Stimulated activated CD8-positive, alpha-beta memory T cell treated with anti-CD3 and anti-CD28 coated beads, Interleukin-15, amount 100 ng/mL, for 1 hour (primary cell): Measurements from ENCODE around the gene GBP7.
"Not testable (repeated sequence)": the region's sequence is repeated elsewhere in the genome, so short reads cannot be mapped to it uniquely, and the experiment has no call there.

Experiments used
- DNase-seq: peaks from one replicate; pipeline ENCODE4 v3.0.0-alpha.2; 2020; ENCODE audit warnings: low read depth

GBP7 gene

GRCh38 chr1:89175601-89176256 is at the start of gene GBP7:
GBP7 (minus strand) TSS chr1:89176003; CDS start chr1:89171935, 4,068 bp downstream.
- DNase-seq: no peak

DNA sequence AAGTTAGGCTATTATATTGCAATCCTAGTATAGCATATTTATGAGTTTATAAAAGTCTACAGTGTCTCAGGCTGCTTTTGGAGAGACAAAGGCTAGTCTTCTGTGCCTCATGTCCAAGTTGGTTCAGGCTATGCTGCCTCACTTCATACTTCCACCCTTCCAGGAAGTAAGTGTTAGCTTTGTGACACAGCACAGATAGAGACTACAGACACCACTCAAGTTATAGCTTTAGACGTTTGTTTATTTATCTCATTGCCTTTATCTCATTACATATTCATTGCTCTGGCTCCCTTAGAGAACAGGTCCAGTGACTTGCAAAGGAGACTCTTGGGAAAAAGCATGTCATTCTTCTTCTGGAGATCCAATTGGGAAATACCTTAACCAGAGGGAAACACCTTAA is 45.5 kb upstream of the GBP7 start:
- no peak for DNase-seq

DNA sequence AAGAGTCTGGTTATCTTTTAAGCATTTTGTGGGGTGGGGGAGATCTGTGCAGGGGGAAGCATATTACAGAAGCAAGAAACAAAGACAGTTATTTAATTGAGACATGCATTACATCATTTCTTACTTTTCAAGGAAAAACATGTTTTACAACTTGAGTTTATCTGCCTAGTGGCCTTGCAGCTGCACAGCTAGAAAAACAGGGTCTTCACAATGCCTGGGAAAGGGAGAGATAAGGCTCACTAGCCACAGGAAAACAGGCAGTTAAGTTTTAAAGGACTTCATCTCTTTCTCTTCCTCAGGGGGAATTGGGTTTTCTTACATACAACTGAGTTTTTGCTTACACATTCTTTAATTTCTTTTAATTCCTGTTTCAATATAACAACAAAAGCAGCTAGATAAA is 44.0 kb upstream of the GBP7 start:
- DNase-seq: not testable (repeated sequence)

- DNase-seq: not testable (repeated sequence)
Measured at GRCh38 chr1:89218941-89219340, 43.1 kb upstream of the GBP7 start.

GRCh38 chr1:89213347-89213746 is 37.5 kb upstream of the GBP7 start:
- DNase-seq: no peak

DNA sequence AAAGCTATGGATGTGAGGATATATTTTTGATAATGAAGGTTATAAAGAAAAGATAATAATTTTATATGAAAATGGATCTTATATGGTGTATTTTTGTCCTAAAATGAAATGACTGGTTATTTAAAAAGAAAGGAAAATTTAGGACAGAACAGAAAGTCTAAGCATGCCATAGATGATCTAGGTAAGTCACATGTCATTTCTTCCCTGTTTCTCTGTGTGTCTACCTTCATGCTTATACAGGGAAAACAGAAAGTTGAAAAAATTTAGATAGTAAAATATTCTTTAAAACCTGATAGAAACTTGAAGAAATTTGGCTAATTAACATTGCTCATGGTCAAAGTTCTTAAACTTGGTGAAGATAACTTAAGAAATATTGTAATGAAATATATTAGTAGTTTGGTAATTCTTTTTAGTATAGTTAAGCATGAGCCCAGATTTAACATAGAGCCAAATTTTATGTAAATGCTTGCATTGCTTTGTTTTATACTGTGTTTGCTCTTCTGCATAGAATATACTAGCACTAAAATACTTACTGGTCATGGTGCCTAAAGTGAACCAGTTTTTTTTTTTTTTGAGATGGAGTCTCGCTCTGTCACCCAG is 35.3 kb upstream of the GBP7 start:
- no peak for DNase-seq

DNA sequence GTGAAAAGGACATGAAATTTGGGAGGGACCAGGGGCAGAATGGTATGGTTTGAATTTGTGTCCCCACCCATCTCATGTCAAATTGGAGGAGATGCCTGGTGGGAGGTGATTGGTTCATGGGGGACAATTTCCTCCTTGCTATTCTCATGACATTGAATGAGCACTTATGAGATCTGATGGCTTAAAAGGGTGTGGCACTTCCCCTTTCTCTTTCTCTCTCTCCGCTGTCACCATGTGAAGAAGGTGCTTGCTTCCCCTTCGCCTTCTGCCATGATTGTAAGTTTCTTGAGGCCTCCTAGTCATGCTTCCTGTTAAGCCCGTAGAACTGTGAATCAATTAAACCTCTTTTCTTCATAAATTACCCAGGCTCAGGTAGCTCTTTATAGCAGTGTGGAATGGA is 30.6 kb upstream of the GBP7 start:
- DNase-seq: no peak

- DNase-seq: no peak
Measured at GRCh38 chr1:89203166-89203565, 27.4 kb upstream of the GBP7 start.

DNA sequence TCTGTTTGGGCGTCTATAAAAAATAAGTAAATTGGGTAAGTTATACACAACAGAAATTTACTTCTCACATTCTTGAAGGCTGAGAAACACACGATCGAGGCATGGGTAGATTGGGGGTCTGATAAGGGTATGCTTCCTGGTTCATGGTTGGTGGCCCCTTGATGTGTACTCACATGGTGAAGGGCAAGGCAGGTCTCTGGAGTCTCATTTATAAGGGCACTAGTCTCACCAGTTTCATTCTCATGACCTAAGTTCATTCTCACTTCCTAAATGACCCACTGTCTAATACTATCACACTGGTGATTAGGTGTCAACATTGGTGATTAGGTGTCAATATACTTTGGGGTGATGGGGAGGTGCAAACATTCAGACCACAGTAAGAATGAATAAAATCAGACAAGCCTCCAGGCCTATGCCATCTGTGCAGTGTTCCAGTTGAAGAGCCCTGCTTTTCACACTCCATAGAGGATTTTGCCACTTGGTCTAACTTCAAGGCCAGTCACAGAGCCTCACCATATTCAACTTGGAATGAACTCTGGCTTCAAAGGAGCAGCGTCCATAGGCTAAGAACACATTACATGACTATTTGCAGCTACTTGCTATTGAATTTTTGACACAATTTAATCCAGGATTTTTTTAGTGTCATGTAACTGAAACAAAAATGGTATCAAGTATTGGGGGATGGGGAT is 25.4 kb upstream of the GBP7 start:
- no peak for DNase-seq

- no peak for DNase-seq
Measured at GRCh38 chr1:89200663-89201062, 24.9 kb upstream of the GBP7 start.

DNA sequence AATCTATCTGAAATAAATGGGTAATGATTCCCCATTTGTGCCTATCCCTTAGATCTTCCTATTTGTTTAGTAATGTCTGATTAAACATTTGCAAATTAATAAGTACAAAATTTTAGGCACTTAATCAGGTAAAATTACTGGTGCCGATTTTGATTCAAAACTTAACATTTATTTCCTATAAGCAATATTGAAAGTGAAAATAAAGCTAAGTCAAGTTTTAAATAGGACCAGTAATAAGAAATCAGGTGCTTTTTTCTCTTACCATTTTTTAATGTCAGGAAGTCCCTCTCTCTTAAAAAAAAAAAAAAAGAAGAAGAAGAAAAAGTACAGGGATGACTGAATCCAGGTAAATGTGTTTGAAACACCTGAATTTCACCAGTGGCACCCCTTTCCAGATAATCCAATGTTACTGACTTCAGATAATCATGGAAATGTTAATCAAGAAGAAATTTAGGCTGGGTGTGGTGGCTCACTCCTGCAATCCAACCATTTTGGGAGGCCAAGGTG is 23.8 kb upstream of the GBP7 start:
- DNase-seq: no peak

DNA sequence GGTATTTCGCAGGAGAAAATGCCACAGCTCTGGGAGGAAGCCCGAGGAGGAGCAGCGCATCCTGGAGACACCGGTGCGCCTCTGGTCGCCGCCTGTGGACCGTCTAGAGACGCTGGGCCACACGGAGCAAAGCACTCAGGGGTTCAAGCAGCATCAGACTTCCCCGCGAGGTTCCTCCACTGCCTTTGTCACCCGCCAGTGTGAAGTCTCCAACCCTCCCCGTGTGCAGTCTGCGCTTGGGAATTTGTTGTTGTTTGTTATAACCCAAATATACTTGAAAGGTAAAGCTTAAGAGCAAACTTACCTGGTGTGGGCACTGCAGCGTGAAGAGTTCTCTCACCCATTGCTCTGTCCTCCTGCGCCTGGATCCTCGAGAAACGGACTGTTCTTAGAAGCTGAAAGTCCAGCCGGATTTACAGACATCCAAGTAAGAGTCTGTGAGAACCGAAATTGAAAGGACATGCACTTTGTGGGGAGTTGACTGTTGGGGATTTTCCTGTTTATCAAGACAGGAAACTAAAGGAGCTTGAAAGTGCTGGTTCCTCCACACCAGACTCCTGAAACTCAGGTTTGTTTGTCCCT is 22.8 kb upstream of the GBP7 start, which contains the start of gene GBP4:
Gene GBP4, minus strand, starts transcription at position 452 of the 582 bp plus-strand sequence. Its CDS starts 108 bp downstream, at position 344.
- DNase-seq: no peak

- DNase-seq: no peak
Measured at GRCh38 chr1:89198081-89198480, 22.3 kb upstream of the GBP7 start.

- DNase-seq: no peak
Measured at GRCh38 chr1:89195476-89195875, 19.7 kb upstream of the GBP7 start.

DNA sequence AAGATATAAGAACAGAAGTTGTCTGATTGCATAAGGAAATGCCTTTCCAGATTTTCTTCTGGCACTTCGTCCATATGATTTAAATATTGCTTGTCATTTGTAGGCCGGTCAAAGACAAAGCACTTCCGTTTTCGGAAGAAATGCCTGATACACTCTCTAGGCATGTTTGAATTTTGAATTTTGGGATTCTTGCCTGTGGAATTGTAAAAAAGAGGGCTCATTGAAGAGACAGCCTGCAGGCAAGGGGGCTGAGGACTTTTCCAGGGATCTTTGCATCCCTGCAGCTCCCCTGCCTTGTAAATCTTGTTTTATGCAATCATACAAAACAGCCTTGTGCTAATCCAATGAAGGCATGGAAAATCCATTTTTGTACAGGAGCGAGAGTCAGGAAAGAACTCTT is 15.5 kb upstream of the GBP7 start:
- no peak for DNase-seq

GRCh38 chr1:89190017-89190416 is 14.2 kb upstream of the GBP7 start:
- DNase-seq: no peak

DNA sequence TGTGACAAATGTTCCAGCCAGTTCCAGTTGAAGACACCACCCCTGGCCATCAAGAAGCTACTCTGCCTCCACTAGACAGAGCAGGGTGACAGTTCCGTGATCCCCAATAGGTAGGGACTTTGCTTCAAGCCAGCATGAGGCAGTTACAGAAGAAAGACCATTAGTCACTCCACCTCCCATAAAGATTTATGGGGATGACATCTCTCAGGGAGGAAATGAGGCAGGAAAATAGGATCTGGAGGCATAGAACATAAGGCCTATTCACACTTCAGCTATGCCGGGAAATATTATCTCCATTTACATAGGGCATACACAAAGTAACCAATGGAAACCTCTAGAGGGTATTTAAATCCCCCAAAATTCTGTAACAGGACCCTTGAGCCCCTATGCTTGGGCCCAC is 3.5 kb upstream of the GBP7 start:
- DNase-seq: no peak

- no peak for DNase-seq
Measured at GRCh38 chr1:89176971-89177370, 1.2 kb upstream of the GBP7 start.

- DNase-seq: no peak
Measured at GRCh38 chr1:89174491-89174890, 1.3 kb downstream of the GBP7 start.

GRCh38 chr1:89172468-89173143 is 3.2 kb downstream of the GBP7 start:
- DNase-seq: no peak

DNA sequence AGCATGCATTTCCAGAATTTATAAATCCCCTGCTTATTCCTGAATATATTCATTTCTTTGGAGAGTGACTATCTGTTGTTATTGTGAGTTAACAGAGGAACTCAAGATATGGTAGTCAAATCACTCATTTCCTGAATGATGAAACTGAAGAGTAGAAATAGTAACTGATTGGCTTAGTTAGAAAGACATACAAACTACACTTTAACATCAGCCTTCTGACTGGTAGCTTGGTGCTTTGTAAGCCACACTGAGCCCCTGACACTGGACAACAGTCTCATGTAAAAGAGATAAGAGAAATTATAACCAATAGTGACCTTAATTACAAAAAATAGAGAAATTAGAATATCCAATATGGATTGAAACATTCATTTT is 4.8 kb downstream of the GBP7 start:
- no peak for DNase-seq
